GM12892 (cell line): ENCODE data around the gene RTL5.

Source experiments
- DNase-seq: peaks from one replicate; pipeline ENCODE4 v3.0.0; 2011; ENCODE audit not compliant: insufficient read length
- FAIRE-seq: peaks from 2 replicates; lab custom pipeline; 2011; peaks lifted over from hg19 to GRCh38; lab: Jason Lieb, UNC
- POLR2A ChIP-seq: IDR thresholded peaks from 2 replicates; pipeline ENCODE4 v1.6.1; 2011; ENCODE audit warnings: low read depth, low read length, control low read depth
- POLR2AphosphoS5 ChIP-seq: IDR thresholded peaks from 2 replicates; pipeline ENCODE4 v1.6.1; 2011; ENCODE audit warnings: low read depth, low read length, control low read depth
- TAF1 ChIP-seq: IDR thresholded peaks from 2 replicates; pipeline ENCODE4 v1.6.1; 2011; ENCODE audit warnings: low read depth, mild to moderate bottlenecking, control low read depth, low read length, borderline replicate concordance

The RTL5 gene

DNA sequence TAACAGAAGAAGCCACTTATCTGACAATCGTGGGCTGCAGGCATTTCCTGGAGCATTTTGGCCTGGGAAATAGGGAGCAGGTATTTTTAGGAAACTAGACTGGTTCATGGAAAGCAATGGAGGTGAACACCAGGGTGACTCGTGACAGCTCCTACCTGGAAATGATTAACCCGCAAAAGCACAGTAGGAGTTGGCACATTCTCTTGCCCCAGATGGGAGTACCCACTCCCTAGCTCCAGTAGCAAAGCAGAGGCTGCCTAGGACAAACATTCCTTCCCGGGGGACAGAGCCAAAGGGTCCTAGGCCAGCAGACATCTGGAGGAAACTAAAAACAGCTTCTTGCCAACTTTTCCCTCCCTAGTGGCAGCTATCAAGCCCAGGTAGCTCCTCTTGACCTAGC lies 29.0 kb downstream of the RTL5 start:
- TF ChIP-seq POLR2A = no peak
- TF ChIP-seq POLR2AphosphoS5 = no peak
- TF ChIP-seq TAF1 = no peak
- FAIRE-seq (no peak), DNase-seq (no peak)

DNA sequence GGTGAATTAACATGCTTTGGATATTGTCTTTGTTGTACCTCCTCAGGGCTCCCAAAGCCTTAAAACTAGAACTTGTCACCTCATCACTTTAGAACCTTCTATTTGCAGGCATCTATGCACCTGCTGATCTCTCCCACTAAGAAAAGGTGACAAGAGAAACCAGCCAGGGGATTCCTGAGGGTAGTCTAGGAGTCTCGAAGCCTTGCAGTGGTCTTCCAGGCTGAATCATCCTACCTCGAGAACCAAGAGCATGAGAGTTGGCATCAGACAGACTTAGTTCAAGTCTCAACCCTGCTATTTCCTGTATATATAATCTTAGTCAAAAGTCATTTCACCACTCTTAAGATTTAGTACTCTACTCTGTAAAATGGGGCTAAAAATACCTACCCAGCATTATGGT lies 29.6 kb downstream of the RTL5 start:
- no peak for DNase-seq
- no peak for TF ChIP-seq POLR2A
- no peak for TF ChIP-seq TAF1
- TF ChIP-seq POLR2AphosphoS5 = no peak
- FAIRE-seq = no peak

DNA sequence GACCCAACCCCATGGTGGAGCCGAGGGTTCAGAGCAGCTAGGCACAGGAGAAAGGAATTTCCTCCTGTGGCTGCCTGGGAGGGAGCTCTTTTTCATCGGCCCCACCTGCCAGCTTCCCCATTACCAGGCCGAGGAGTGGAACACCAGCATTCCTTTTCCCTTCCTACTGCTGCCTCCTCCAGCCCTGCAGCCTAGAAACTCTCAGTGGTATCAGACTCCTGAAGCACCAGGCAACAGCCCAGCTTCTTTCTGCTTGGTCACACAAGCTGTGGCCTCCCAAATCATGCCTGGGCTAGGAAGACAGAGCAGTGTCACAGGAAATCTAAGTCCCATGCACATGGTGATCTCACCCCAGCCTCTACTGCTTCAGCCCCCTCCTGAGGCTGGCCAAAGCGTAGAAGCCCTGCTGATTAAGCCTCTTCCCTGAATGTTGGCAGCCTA lies 30.1 kb downstream of the RTL5 start:
- no peak for TF ChIP-seq POLR2A
- no peak for TF ChIP-seq POLR2AphosphoS5
- no peak for TF ChIP-seq TAF1
- DNase-seq = no peak
- FAIRE-seq = no peak

DNA sequence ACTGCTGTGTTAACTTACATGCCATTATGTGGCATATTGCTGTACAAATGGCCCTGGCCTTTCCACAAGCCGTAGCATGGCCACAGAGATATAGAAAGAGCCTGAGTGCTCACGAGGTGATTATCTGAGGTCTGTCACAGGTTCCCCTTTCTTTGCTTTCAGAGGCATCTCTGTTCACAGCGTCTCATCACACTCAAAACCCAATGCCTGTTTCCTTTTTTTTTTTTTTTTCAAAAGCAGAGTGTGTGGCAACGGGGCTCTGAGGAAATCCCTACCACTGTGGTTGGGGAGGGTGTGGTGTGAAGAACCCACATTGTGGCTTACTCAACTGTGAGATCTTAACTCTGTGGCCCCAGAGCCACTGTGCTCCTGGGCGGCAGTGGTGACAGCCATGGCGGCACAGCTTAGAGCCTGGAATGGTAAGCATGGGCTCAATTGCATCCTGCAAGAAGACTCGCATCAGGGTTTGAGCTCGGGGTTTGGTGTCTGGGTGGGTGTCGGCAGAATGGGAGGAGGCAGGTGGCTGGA lies 30.8 kb downstream of the RTL5 start:
- TF ChIP-seq POLR2AphosphoS5 (no peak), POLR2A (no peak), TAF1 (no peak)
- FAIRE-seq (peak; percentile 87), DNase-seq (no peak)

DNA sequence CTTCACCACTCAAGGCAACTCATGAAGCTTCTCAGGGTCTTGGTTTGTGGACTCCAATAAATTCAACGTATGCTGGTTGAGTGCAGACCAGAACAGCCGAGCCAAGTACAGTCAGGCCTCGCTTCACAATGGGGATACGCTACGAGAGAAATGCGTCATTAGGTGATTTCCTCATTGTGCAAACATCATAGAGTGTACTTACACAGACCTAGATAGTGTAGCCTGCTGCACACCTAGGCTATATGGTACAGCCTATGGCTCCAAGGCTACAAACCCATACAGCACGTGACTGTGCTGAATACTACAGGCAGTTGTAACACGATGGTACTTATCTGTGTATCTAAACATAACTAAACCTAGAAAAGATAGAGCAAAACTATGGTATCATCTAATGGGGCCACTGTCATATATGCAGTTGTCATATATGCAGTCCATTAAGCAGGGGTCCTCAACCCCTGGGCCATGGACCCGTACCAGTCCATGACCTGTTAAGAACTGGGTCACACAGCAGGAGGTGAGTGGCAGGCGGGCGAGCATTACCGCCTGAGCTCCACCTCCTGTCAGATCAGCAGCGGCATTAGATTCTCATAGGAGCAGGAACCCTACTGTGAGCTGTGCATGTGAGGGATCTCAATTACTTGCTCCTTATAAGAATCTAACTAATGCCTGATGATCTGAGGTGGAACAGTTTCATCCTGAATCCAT lies 31.5 kb downstream of the RTL5 start:
- FAIRE-seq = peak; percentile 14
- no peak for DNase-seq
- TF ChIP-seq TAF1 (no peak), POLR2A (no peak), POLR2AphosphoS5 (no peak)

DNA sequence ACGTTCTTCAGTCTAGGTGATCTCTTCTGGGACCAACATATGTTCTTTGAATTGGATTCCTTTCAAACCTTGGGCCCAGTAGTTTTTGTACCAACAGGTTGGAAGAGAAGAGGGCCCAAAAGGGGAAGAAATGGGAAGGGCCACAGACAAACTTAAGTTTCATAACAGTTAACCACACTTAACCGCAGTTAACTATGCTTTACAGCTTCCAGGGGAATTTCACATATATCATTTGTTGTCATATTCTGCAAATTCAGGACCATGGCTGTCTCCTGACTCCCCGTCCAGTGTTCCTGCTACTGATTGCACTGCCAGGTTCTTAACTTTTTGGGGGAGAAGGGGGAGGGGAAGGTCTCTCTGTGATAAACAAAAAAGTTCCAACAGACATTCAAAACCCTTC lies 34.6 kb downstream of the RTL5 start:
- DNase-seq (no peak), FAIRE-seq (no peak)
- TF ChIP-seq POLR2AphosphoS5 = no peak
- no peak for TF ChIP-seq TAF1
- TF ChIP-seq POLR2A = no peak

DNA sequence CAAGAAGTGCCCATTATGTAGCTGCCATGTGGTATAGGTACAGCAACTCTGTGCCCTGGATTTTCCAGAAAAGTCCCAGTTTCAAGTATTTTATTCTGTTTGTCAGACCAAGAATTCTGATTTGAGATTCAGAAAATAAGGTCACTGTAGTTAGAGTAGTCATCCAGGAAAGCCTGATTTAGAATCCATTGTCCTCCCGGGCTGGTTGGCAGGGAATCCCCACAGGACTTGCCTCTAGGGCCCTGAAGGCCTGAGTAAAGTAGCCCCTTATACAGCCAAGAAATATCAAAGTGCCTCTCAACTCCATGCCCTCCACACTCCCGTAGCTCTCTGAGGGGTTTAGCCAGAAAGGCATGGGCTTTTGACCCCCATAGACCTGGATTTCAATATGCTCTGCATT lies 36.3 kb downstream of the RTL5 start:
- FAIRE-seq (no peak), DNase-seq (no peak)
- TF ChIP-seq POLR2A (no peak), POLR2AphosphoS5 (no peak), TAF1 (no peak)

DNA sequence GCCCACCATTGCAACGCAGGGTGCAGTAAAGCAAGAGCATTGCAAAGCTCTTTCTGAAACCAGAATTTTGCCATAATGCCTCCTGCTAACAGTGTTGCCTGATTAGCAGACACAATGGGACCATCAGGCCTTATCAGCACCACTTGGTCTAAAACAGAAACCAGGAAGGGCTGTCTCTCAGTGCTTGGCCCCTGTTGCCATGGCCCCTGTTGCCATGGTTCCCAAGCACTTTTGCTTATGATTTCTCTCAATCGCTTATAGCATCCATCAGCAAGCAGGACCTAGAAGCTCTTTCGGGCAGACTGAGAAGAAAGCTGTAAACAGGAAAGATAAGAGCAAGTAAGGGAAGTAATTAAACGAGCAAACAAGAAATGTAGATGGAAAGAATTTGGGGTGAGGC lies 36.8 kb downstream of the RTL5 start:
- TF ChIP-seq TAF1 (no peak), POLR2A (no peak), POLR2AphosphoS5 (no peak)
- no peak for DNase-seq
- peak; percentile 73 for FAIRE-seq

DNA sequence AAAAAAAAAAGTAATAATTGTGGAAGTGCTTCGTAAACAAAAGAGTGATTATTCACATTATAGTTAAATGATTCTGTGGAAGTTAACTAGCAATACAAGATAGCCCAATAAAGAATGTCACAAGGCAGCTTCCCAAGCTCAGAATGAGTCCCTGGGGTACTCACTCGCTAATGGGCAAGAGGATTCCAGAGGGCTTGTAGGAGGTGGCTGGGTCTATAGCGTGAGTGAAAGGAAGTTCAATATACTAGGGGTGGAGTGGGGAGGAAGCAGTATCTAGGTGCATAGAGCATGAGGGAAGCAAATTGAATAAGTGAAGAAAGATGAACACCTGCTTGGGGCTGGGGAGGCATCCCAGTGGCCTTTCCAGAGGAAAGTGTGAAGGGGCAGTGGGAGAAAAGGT lies 42.5 kb downstream of the RTL5 start:
- TF ChIP-seq TAF1 (no peak), POLR2AphosphoS5 (no peak), POLR2A (no peak)
- FAIRE-seq (no peak), DNase-seq (no peak)

DNA sequence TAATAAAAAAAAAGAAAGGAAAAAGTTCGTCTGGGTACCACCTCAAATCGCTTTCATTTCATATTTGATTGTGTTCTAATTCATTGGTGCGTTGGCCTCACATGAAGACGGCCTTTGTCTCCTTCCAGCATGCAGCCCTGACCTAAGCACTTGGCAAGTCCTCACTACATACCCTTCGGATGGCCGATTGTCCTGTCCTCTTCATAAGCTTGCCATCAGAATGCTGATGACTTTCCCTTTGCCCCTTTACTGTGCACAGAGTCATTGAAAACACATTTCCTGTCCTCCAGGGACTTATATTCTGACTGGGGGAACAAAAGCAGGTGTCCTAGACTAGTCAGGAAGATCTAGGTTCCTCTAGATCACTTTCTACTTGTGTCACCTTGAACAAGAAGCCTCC lies 43.0 kb downstream of the RTL5 start:
- DNase-seq (no peak), FAIRE-seq (no peak)
- no peak for TF ChIP-seq POLR2AphosphoS5
- TF ChIP-seq TAF1 = no peak
- TF ChIP-seq POLR2A = no peak

DNA sequence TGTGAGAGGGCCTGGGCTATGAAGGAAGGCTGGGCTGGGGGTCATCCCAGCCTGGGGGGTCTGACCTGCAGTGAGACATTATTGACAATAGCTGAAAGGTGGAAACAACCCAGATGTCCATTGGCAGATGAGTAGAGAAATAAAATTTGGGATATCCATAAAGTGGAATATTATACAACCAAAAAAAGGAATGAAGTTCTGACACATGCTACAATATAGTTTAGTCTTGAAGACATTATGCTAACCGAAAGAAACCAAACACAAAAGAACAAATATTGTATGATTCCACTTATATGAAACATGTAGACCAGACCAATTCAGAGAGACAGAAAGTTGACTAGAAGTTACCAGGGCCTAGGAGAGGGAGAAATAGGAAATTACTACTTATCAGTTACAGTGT lies 44.7 kb downstream of the RTL5 start:
- no peak for TF ChIP-seq POLR2A
- no peak for TF ChIP-seq POLR2AphosphoS5
- no peak for TF ChIP-seq TAF1
- DNase-seq = no peak
- no peak for FAIRE-seq

DNA sequence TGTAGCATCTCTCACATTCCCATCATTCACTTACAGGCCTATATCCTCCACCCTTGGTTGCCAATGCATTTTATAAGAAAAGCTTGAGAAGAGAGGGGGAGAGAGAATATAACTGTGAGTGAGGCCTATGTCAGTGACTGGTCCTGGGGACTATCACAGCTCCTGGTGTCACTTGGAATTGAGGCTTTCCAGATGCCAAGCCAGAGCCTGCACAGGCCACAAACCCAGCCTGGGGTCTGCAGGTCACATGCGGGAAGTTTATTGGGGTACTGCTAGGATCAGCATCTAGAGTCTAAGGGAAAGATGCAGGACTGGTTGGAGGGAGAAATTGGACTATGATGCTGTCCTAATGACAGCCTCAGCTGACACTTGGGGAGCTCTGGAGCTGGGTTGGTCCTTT lies 47.6 kb downstream of the RTL5 start:
- DNase-seq (no peak), FAIRE-seq (no peak)
- TF ChIP-seq POLR2A = no peak
- TF ChIP-seq TAF1 = no peak
- TF ChIP-seq POLR2AphosphoS5 = no peak

DNA sequence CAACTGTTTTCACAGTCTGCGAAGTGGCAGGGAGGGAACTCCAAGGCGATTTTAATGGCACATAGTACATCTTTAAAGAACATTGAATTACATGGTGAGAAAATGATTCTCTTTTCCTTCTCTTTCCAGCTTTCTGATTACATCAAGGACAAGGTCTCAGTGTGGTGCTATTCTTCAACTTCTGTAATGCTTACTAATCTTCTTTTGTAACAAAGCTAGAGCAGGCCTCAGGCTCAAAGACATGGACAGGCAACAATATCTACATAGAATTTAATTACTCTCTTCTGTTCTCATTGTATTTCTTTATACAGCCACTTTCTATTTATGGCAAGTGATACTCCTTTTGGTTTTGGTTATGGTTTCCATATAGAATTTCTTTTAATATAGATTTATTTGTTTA lies 48.4 kb downstream of the RTL5 start:
- DNase-seq (no peak), FAIRE-seq (no peak)
- no peak for TF ChIP-seq POLR2AphosphoS5
- no peak for TF ChIP-seq TAF1
- TF ChIP-seq POLR2A = no peak
